GM18507 (cell line): ENCODE results near the gene ATP6V1B1.

Source experiments
- DNase-seq: peaks from one replicate; pipeline ENCODE4 v3.0.0; 2011; ENCODE audit warnings: low read depth; ENCODE audit not compliant: insufficient read length; ENCODE audit errors: extremely low spot score
- FAIRE-seq: peaks from 2 replicates; lab custom pipeline; 2011; peaks lifted over from hg19 to GRCh38; lab: Jason Lieb, UNC

ATP6V1B1 gene

GRCh38 chr2:70982971-70983370 lies 47.3 kb downstream of the ATP6V1B1 start:
- FAIRE-seq, result no peak
- no peak for DNase-seq

- FAIRE-seq, result no peak
- DNase-seq, result no peak
Observed at GRCh38 chr2:70983506-70984227, 48.0 kb downstream of the ATP6V1B1 start.

GRCh38 chr2:70984228-70984575 lies 48.5 kb downstream of the ATP6V1B1 start:
- FAIRE-seq (no peak), DNase-seq (no peak)

GRCh38 chr2:70984576-70985282 lies 49.0 kb downstream of the ATP6V1B1 start:
- DNase-seq (peak; percentile 73), FAIRE-seq (peak; percentile 69)

GRCh38 chr2:70985283-70985688 lies 49.6 kb downstream of the ATP6V1B1 start:
- DNase-seq, result no peak
- FAIRE-seq, result no peak

- FAIRE-seq, result no peak
- no peak for DNase-seq
Observed at GRCh38 chr2:70985956-70986355, 50.3 kb downstream of the ATP6V1B1 start.

GRCh38 chr2:70986499-70987189 lies 50.9 kb downstream of the ATP6V1B1 start:
- no peak for FAIRE-seq
- DNase-seq, result no peak

GRCh38 chr2:70987386-70987785 lies 51.7 kb downstream of the ATP6V1B1 start:
- FAIRE-seq, result no peak
- DNase-seq, result no peak

- FAIRE-seq (no peak), DNase-seq (no peak)
Observed at GRCh38 chr2:70988151-70988550, 52.5 kb downstream of the ATP6V1B1 start.

- DNase-seq (no peak), FAIRE-seq (no peak)
Observed at GRCh38 chr2:70988726-70989648, 53.3 kb downstream of the ATP6V1B1 start.

GRCh38 chr2:70990216-70990615 lies 54.5 kb downstream of the ATP6V1B1 start:
- FAIRE-seq (no peak), DNase-seq (no peak)

GRCh38 chr2:70991142-70991541 lies 55.4 kb downstream of the ATP6V1B1 start:
- FAIRE-seq, result no peak
- no peak for DNase-seq

- DNase-seq (no peak), FAIRE-seq (no peak)
Observed at GRCh38 chr2:70991742-70992141, 56.0 kb downstream of the ATP6V1B1 start.

GRCh38 chr2:70992945-70993853 lies 57.5 kb downstream of the ATP6V1B1 start:
- DNase-seq (no peak), FAIRE-seq (no peak)

- FAIRE-seq (no peak), DNase-seq (no peak)
Observed at GRCh38 chr2:70994009-70994698, 58.5 kb downstream of the ATP6V1B1 start.

GRCh38 chr2:70994699-70995425 lies 59.2 kb downstream of the ATP6V1B1 start, which contains the start of gene TEX261:
Gene TEX261, minus strand, starts transcription at chr2:70994873. Its CDS starts 116 bp downstream, at chr2:70994757.
- DNase-seq (peak; percentile 82), FAIRE-seq (peak; percentile 90)

- FAIRE-seq, result peak; percentile 83
- peak; percentile 33 for DNase-seq
Observed at GRCh38 chr2:70995426-70995729, 59.7 kb downstream of the ATP6V1B1 start.
